ENCODE results near the gene ASTN1.
A peak's percentile ranks its signal among the peaks of the same experiment; 100 is the strongest.

Gene ASTN1

GRCh38 chr1:176878750-176879536 lies 285.6 kb downstream of the ASTN1 start:
- no peak for DNase-seq
- in situ Hi-C loops (cut with HindIII; ENCODE audit: low pct_ligation_motif_present, low pct_unique_long_range_greater_than_20kb, low sequenced_read_pairs): no loop called here

GRCh38 chr1:176877557-176877956 lies 287.0 kb downstream of the ASTN1 start:
- in situ Hi-C loops (cut with HindIII; ENCODE audit: low pct_ligation_motif_present, low pct_unique_long_range_greater_than_20kb, low sequenced_read_pairs): no loop called here
- no peak for DNase-seq

GRCh38 chr1:176876966-176877515 lies 287.5 kb downstream of the ASTN1 start:
- DNase-seq: no peak
- in situ Hi-C loops (cut with HindIII; ENCODE audit: low pct_ligation_motif_present, low pct_unique_long_range_greater_than_20kb, low sequenced_read_pairs): no loop called here

GRCh38 chr1:176869577-176869976 lies 294.9 kb downstream of the ASTN1 start:
- DNase-seq: no peak
- in situ Hi-C loops (cut with HindIII; ENCODE audit: low pct_ligation_motif_present, low pct_unique_long_range_greater_than_20kb, low sequenced_read_pairs): no loop called here

- DNase-seq: no peak
- in situ Hi-C loops (cut with HindIII; ENCODE audit: low pct_ligation_motif_present, low pct_unique_long_range_greater_than_20kb, low sequenced_read_pairs): no loop called here
Observed at GRCh38 chr1:176866011-176866714, 298.3 kb downstream of the ASTN1 start.

- in situ Hi-C loops (cut with HindIII; ENCODE audit: low pct_ligation_motif_present, low pct_unique_long_range_greater_than_20kb, low sequenced_read_pairs): no loop called here
- no peak for DNase-seq
Observed at GRCh38 chr1:176864211-176864610, 300.3 kb downstream of the ASTN1 start.

GRCh38 chr1:176863613-176864012 lies 300.9 kb downstream of the ASTN1 start:
- in situ Hi-C loops (cut with HindIII; ENCODE audit: low pct_ligation_motif_present, low pct_unique_long_range_greater_than_20kb, low sequenced_read_pairs): no loop called here
- no peak for DNase-seq

GRCh38 chr1:176858433-176858916 lies 306.0 kb downstream of the ASTN1 start:
- in situ Hi-C loops (cut with HindIII; ENCODE audit: low pct_ligation_motif_present, low pct_unique_long_range_greater_than_20kb, low sequenced_read_pairs): no loop called here
- DNase-seq: no peak

- no peak for DNase-seq
Observed at GRCh38 chr1:176857632-176858031, 306.9 kb downstream of the ASTN1 start.

GRCh38 chr1:176854758-176855745 lies 309.5 kb downstream of the ASTN1 start:
- in situ Hi-C loops (cut with HindIII; ENCODE audit: low pct_ligation_motif_present, low pct_unique_long_range_greater_than_20kb, low sequenced_read_pairs): no loop called here
- DNase-seq: no peak

More at GRCh38 chr1:176857632-176858031, 306.9 kb downstream of the ASTN1 start:
- in situ Hi-C loops (cut with HindIII; ENCODE audit: low pct_ligation_motif_present, low pct_unique_long_range_greater_than_20kb, low sequenced_read_pairs): no loop called here

GRCh38 chr1:176854121-176854520 lies 310.4 kb downstream of the ASTN1 start:
- in situ Hi-C loops (cut with HindIII; ENCODE audit: low pct_ligation_motif_present, low pct_unique_long_range_greater_than_20kb, low sequenced_read_pairs): no loop called here
- no peak for DNase-seq

GRCh38 chr1:176853503-176853902 lies 311.0 kb downstream of the ASTN1 start:
- DNase-seq: no peak
- in situ Hi-C loops (cut with HindIII; ENCODE audit: low pct_ligation_motif_present, low pct_unique_long_range_greater_than_20kb, low sequenced_read_pairs): no loop called here

- DNase-seq: no peak
- in situ Hi-C loops (cut with HindIII; ENCODE audit: low pct_ligation_motif_present, low pct_unique_long_range_greater_than_20kb, low sequenced_read_pairs): no loop called here
Observed at GRCh38 chr1:176852124-176852523, 312.4 kb downstream of the ASTN1 start.

- in situ Hi-C loops (cut with HindIII; ENCODE audit: low pct_ligation_motif_present, low pct_unique_long_range_greater_than_20kb, low sequenced_read_pairs): no loop called here
- DNase-seq: no peak
Observed at GRCh38 chr1:176850871-176851270, 313.6 kb downstream of the ASTN1 start.

- in situ Hi-C loops (cut with HindIII; ENCODE audit: low pct_ligation_motif_present, low pct_unique_long_range_greater_than_20kb, low sequenced_read_pairs): no loop called here
- no peak for DNase-seq
Observed at GRCh38 chr1:176849281-176849680, 315.2 kb downstream of the ASTN1 start.

- in situ Hi-C loops (cut with HindIII; ENCODE audit: low pct_ligation_motif_present, low pct_unique_long_range_greater_than_20kb, low sequenced_read_pairs): no loop called here
- DNase-seq: no peak
Observed at GRCh38 chr1:176847052-176847451, 317.5 kb downstream of the ASTN1 start.

- DNase-seq: peak; percentile 44
- in situ Hi-C loops (cut with HindIII; ENCODE audit: low pct_ligation_motif_present, low pct_unique_long_range_greater_than_20kb, low sequenced_read_pairs): no loop called here
Observed at GRCh38 chr1:176843352-176844297, 320.9 kb downstream of the ASTN1 start.
